GM12873 (cell line): ENCODE measurements around the gene SMOC1.

Source experiments
- CTCF ChIP-seq: IDR thresholded peaks from 2 replicates; pipeline ENCODE4 v1.5.1; 2012; ENCODE audit warnings: low read depth, mild to moderate bottlenecking, moderate library complexity, low read length, control low read depth; ENCODE audit not compliant: insufficient read depth; ENCODE audit errors: missing control alignments

SMOC1 gene

GRCh38 chr14:70064136-70064865 is 185.1 kb downstream of the SMOC1 start:
- TF ChIP-seq CTCF, result no peak

GRCh38 chr14:70067810-70068209 is 188.6 kb downstream of the SMOC1 start:
- no peak for TF ChIP-seq CTCF

- no peak for TF ChIP-seq CTCF
Measured at GRCh38 chr14:70069186-70069585, 190.0 kb downstream of the SMOC1 start.

- TF ChIP-seq CTCF, result peak; percentile 93
Measured at GRCh38 chr14:70073924-70074566, 194.8 kb downstream of the SMOC1 start.

GRCh38 chr14:70077005-70077404 is 197.8 kb downstream of the SMOC1 start:
- TF ChIP-seq CTCF, result no peak

GRCh38 chr14:70077720-70078119 is 198.5 kb downstream of the SMOC1 start:
- no peak for TF ChIP-seq CTCF

GRCh38 chr14:70078329-70078728 is 199.1 kb downstream of the SMOC1 start:
- TF ChIP-seq CTCF, result no peak
